Neural cell (in vitro differentiated cells): ENCODE data around the gene KLK7. TPM values are rescaled to one million over a fixed set of nuclear protein-coding genes. Genes with fewer than 3 reads are reported as not detected.

ENCODE experiments used
- H2AFZ ChIP-seq: fragments of 200-600, 300-800 bp; sonication (generic), shearing (Covaris generic); 2 replicates; pipeline ENCODE4 v1.6.0; 2014; ENCODE audit warnings: low read depth, mild to moderate bottlenecking, antibody characterized with exemption, low read length, moderate library complexity
- H3F3A ChIP-seq: fragments of 200-600 bp; shearing (Covaris generic); 2 replicates; pipeline ENCODE4 v1.6.1; 2016; ENCODE audit warnings: mild to moderate bottlenecking, moderate library complexity, mixed read lengths, antibody characterized with exemption, low read length; ENCODE audit not compliant: insufficient read depth, poor library complexity, severe bottlenecking
- H3K27ac ChIP-seq: fragments of 200-600, 300-800 bp; sonication (generic), shearing (Covaris generic); 2 replicates; pipeline ENCODE4 v1.5.1; 2014; ENCODE audit warnings: mild to moderate bottlenecking, low read length, moderate library complexity
- H3K27me3 ChIP-seq: fragments of 300-800, 200-600 bp; sonication (generic), shearing (Covaris generic); 2 replicates; pipeline ENCODE4 v1.6.0; 2014; ENCODE audit warnings: mild to moderate bottlenecking, low read depth, low read length, moderate library complexity; ENCODE audit not compliant: insufficient read depth
- H3K36me3 ChIP-seq: fragments of 300-800, 200-600 bp; sonication (generic), shearing (Covaris generic); 2 replicates; pipeline ENCODE4 v1.5.1; 2014; ENCODE audit warnings: mild to moderate bottlenecking, antibody characterized with exemption, low read length, moderate library complexity; ENCODE audit not compliant: insufficient read depth
- H3K4me2 ChIP-seq: fragments of 300-800, 200-600 bp; sonication (generic), shearing (Covaris generic); 2 replicates; pipeline ENCODE4 v1.6.0; 2014; ENCODE audit warnings: mild to moderate bottlenecking, low read length
- H3K4me3 ChIP-seq: fragments of 300-800, 200-600 bp; sonication (generic), shearing (Covaris generic); 2 replicates; pipeline ENCODE4 v1.5.1; 2014; ENCODE audit warnings: mild to moderate bottlenecking, low read length, moderate library complexity
- H3K79me2 ChIP-seq: fragments of 200-600 bp; shearing (Covaris generic); replicated peaks from 2 replicates; pipeline ENCODE4 v1.6.0; 2014; ENCODE audit warnings: mild to moderate bottlenecking, low read length, moderate library complexity; ENCODE audit not compliant: insufficient read depth
- H3K9ac ChIP-seq: fragments of 300-800, 200-600 bp; sonication (generic), shearing (Covaris generic); 2 replicates; pipeline ENCODE4 v1.6.1; 2016; ENCODE audit warnings: mild to moderate bottlenecking, low read length, mixed read lengths
- H3K9me2 ChIP-seq: fragments of 200-600 bp; shearing (Covaris generic); 2 replicates; pipeline ENCODE4 v1.6.1; 2016; ENCODE audit warnings: mild to moderate bottlenecking, low read length, mixed read lengths; ENCODE audit not compliant: insufficient read depth
- H3K9me3 ChIP-seq: fragments of 200-600, 300-800 bp; sonication (generic), shearing (Covaris generic); 2 replicates; pipeline ENCODE4 v1.6.1; 2016; ENCODE audit warnings: mild to moderate bottlenecking, mixed run types, low read length, moderate library complexity, mixed read lengths
- H4K20me1 ChIP-seq: fragments of 200-600 bp; shearing (Covaris generic); 2 replicates; pipeline ENCODE4 v1.6.1; 2016; ENCODE audit warnings: mild to moderate bottlenecking, mixed run types; ENCODE audit not compliant: insufficient read depth
- CTCF ChIP-seq: fragments of 450-650 bp; IDR thresholded peaks from 2 replicates; pipeline ENCODE4 v1.5.1; 2014; ENCODE audit warnings: antibody characterized with exemption, mild to moderate bottlenecking, moderate library complexity; ENCODE audit not compliant: poor library complexity, severe bottlenecking
- EP300 ChIP-seq: fragments of 450-650 bp; conservative IDR thresholded peaks from 2 replicates; pipeline ENCODE4 v1.6.1; 2014; ENCODE audit warnings: antibody characterized with exemption, mild to moderate bottlenecking, moderate library complexity; ENCODE audit not compliant: poor library complexity, severe bottlenecking
- EZH2 ChIP-seq: fragments of 200-600, 300-800 bp; shearing (Covaris generic), sonication (generic); IDR thresholded peaks from 2 replicates; pipeline ENCODE4 v1.6.1; 2014; ENCODE audit warnings: antibody characterized with exemption, low read length, borderline replicate concordance, mild to moderate bottlenecking; ENCODE audit not compliant: insufficient read depth, poor library complexity, severe bottlenecking
- MXI1 ChIP-seq: fragments of 450-650 bp; conservative IDR thresholded peaks from 2 replicates; pipeline ENCODE4 v1.6.1; 2014; ENCODE audit warnings: antibody characterized with exemption, mild to moderate bottlenecking; ENCODE audit not compliant: poor library complexity, severe bottlenecking
- POLR2AphosphoS5 ChIP-seq: IDR thresholded peaks from 2 replicates; pipeline ENCODE4 v1.6.1; 2012
- RAD21 ChIP-seq: fragments of 450-650 bp; conservative IDR thresholded peaks from 2 replicates; pipeline ENCODE4 v1.6.1; 2014; ENCODE audit warnings: antibody characterized with exemption, mild to moderate bottlenecking, moderate library complexity
- REST ChIP-seq: IDR thresholded peaks from 2 replicates; pipeline ENCODE4 v1.6.1; 2012; ENCODE audit warnings: borderline replicate concordance
- SMC3 ChIP-seq: fragments of 450-650 bp; conservative IDR thresholded peaks from 2 replicates; pipeline ENCODE4 v1.6.1; 2014; ENCODE audit warnings: antibody characterized with exemption, mild to moderate bottlenecking, moderate library complexity; ENCODE audit not compliant: poor library complexity
- TAF1 ChIP-seq: IDR thresholded peaks from 2 replicates; pipeline ENCODE4 v1.6.1; 2012; ENCODE audit warnings: low read depth
- polyA plus RNA-seq: library from polyadenylated mRNA; depleted of rRNA; stranded (reverse); fragments of >200 nt; gene quantifications from 2 replicates; pipeline ENCODE4 v1.2.3, GENCODE V29; 2014

Gene KLK7
- polyA plus RNA-seq, 1 donor from 2014 or later: not detected

- Histone ChIP-seq H3F3A (no peaks in the 10 kb centered on the region), H3K9me3 (no peaks in the 10 kb centered on the region), H3K27me3 (peaks cover 9% of the 10 kb centered on the region), H4K20me1 (no peaks in the 10 kb centered on the region), H3K4me3 (no peak overlapping the region), H3K79me2 (no peaks in the 10 kb centered on the region), H3K36me3 (no peaks in the 10 kb centered on the region), H3K9me2 (no peaks in the 10 kb centered on the region), H3K9ac (no peak overlapping the region), H2AFZ (no peak overlapping the region), H3K27ac (no peak overlapping the region), H3K4me2 (no peak overlapping the region)
- TF ChIP-seq POLR2AphosphoS5 (no peak), TAF1 (no peak), EZH2 (no peak), MXI1 (no peak), EP300 (no peak), SMC3 (no peak), CTCF (no peak), RAD21 (no peak), REST (no peak)
These were observed 54.9 kb downstream of the KLK7 start for GRCh38 chr19:50928831-50929230.

Other genes starting within 250 kb of the KLK7 start
- gene GPR32, start 213.5 kb downstream of the KLK7 start, polyA plus RNA-seq: not detected in 2 replicates
- gene ACP4, start 193.5 kb downstream of the KLK7 start, polyA plus RNA-seq: not detected in 2 replicates
- gene KLK1, start 160.1 kb downstream of the KLK7 start, polyA plus RNA-seq: not detected in 2 replicates
- not detected in 2 replicates for gene KLK15, start 150.3 kb downstream of the KLK7 start, polyA plus RNA-seq
- gene KLK3, start 129.0 kb downstream of the KLK7 start, polyA plus RNA-seq: not detected in 2 replicates
- gene KLK2, start 110.5 kb downstream of the KLK7 start, polyA plus RNA-seq: not detected in 2 replicates
- gene KLK4, start 72.5 kb downstream of the KLK7 start, polyA plus RNA-seq: not detected in 2 replicates
- gene KLK5, start 30.9 kb downstream of the KLK7 start, polyA plus RNA-seq: not detected in 2 replicates
- gene KLK6, start 14.3 kb downstream of the KLK7 start, polyA plus RNA-seq: not detected in 2 replicates
- not detected in 2 replicates for gene KLK8, start 17.7 kb upstream of the KLK7 start, polyA plus RNA-seq
- gene KLK10, start 35.8 kb upstream of the KLK7 start, polyA plus RNA-seq: 0.73 TPM in 1 of 2 replicates, not detected in the other
- gene KLK11, start 42.7 kb upstream of the KLK7 start, polyA plus RNA-seq: not detected in 2 replicates
- gene KLK12, start 51.1 kb upstream of the KLK7 start, polyA plus RNA-seq: not detected in 2 replicates
- not detected in 2 replicates for gene KLK13, start 81.2 kb upstream of the KLK7 start, polyA plus RNA-seq
- gene KLK14, start 99.0 kb upstream of the KLK7 start, polyA plus RNA-seq: not detected in 2 replicates
- 12.6 and 16.4 TPM in 2 replicates for gene CTU1, start 124.5 kb upstream of the KLK7 start, polyA plus RNA-seq
- gene SIGLEC9, start 141.0 kb upstream of the KLK7 start, polyA plus RNA-seq: not detected in 2 replicates
- not detected in 2 replicates for gene SIGLEC7, start 158.4 kb upstream of the KLK7 start, polyA plus RNA-seq
- gene CD33, start 241.2 kb upstream of the KLK7 start, polyA plus RNA-seq: not detected in 2 replicates